ENCODE data around the gene FGF21.

FGF21 gene

DNA sequence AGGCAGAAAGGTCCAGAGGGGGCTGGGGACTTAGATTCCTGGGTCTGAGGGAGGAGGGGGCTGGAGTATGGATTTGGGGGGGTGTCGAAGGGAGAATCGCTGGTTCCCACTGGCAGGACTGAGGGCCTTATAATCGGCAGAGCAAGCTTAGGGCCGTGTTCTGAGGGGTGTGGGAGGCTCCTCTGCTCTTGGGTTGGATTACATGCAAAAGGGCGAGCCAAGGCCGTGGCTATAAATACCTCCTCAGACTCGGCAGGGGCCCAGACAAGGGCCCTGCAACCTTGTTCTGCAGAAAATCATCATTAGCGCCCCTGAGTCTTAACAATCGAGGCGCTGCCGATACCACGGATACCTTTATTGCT, 35.1 kb upstream of the FGF21 start:
- no peak for DNase-seq (ENCODE audit: low read depth)
- TF ChIP-seq CTCF (conservative IDR thresholded peaks at IDR 0.05; ENCODE audit: control insufficient read depth, insufficient read depth, low read depth, low read length): no peak
- peak overlapping the region; percentile 73 for H3K4me3 ChIP-seq (ENCODE audit: control insufficient read depth, low read depth, low read length)

DNA sequence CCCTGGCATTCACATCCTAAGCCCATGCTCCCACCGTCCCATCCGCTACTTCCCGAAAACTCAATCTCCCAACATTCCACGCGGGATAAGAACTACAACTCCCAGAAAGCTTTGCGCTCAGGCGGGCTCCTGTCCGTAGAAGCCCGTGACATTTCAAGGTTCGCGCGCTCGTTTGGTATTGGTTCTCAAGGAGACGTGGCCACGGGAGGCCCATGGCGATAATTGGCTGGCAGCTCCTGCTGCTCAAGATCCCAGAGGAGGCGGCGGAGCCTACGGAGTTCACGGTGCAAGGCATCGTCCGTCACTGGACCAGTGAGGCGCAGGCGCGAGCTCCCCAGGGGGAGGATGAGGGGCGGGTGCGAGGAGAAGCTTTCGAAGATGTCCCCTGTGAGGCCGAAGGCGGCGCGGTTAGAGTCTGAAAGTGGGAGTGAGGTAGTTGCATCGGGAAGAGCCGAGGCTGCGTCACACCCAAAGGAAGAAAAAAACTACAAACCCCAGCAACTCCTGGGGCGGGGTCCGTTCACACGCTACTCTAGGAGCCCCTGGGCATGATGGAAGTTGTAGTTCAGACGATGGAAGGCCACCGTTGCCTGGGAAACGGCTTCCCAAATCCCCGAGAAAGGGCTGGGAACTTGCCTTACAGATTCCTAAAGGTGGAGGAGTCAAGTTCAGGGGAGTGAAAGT, 34.6 kb upstream of the FGF21 start:
- no peak for TF ChIP-seq CTCF (conservative IDR thresholded peaks at IDR 0.05; ENCODE audit: control insufficient read depth, insufficient read depth, low read depth, low read length)
- H3K4me3 ChIP-seq (ENCODE audit: control insufficient read depth, low read depth, low read length): peak overlapping the region; percentile 73
- peak; percentile 99 for DNase-seq (ENCODE audit: low read depth)

- no peak for TF ChIP-seq CTCF (conservative IDR thresholded peaks at IDR 0.05; ENCODE audit: control insufficient read depth, insufficient read depth, low read depth, low read length)
- no peak for DNase-seq (ENCODE audit: low read depth)
- no peak overlapping the region for H3K4me3 ChIP-seq (ENCODE audit: control insufficient read depth, low read depth, low read length)
Observed at GRCh38 chr19:48722196-48722708, 33.1 kb upstream of the FGF21 start.

DNA sequence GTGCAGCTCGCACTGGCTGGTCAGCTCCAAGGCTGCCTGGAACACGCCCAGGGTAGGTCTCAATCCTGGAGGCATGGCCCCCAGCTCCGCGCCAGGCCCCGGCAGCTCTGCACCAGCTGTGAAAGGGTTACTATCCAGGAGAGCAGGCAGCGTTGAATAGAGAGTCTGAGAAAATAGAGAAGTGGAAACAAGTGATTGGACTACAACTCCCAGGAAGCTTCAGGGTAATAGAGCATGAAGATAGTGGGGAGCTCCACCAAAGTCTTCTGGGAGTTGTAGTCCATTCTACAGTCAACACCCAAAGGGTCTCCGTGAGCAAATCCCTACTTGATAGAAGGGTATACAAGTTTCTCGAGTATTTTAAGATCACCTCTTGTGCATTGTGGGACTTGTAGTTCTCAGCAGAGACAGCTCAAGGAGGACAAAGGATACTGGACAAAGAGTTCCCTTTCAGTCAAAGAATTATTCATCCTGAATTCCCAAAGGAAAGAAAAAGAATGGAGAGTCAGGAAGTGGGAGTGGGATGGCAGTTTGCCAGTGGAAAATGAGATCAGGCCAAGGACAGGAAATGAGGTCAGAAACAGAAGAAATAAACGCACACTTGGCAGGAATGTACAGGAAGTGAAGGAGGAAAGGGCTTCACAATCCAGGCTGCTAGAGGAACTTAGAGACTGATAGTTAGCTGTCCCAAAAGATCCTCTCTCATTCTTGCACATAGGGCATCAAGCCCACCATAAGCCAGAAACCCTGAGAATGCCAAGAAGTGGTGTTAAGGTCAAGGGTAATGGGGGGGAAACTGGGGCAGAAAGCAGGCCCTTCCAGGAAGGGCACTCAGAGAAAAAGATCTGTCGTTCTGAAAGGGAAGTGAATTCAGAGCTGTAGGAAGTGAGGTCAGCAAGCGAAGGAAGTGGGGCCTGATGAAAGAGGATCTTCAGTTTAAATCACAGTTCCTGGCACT, 30.2 kb upstream of the FGF21 start:
- DNase-seq (ENCODE audit: low read depth): peak; percentile 97
- TF ChIP-seq CTCF (conservative IDR thresholded peaks at IDR 0.05; ENCODE audit: control insufficient read depth, insufficient read depth, low read depth, low read length): no peak
- H3K4me3 ChIP-seq (ENCODE audit: control insufficient read depth, low read depth, low read length): no peak overlapping the region

DNA sequence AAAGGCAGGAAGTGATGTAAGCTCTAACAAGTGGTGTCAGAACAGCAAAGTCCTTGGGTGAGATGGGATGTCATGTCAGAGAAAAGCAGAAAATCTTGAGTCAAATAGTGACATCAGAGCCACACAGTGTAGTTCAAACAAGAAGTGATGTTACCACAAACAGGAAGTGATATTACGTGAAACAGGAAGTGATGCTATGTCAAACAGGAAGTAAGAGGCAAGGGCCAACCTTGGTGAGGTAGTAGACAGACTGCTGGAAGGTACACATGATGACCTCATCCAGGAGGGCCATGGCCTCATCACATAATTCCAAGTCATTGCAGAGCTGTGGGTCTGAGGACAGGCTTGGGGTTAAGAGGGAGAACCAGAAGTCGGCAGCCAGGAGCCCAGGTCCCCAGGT, 28.8 kb upstream of the FGF21 start:
- DNase-seq (ENCODE audit: low read depth): no peak
- TF ChIP-seq CTCF (conservative IDR thresholded peaks at IDR 0.05; ENCODE audit: control insufficient read depth, insufficient read depth, low read depth, low read length): no peak
- no peak overlapping the region for H3K4me3 ChIP-seq (ENCODE audit: control insufficient read depth, low read depth, low read length)

GRCh38 chr19:48728911-48729664, 26.2 kb upstream of the FGF21 start:
- H3K4me3 ChIP-seq (ENCODE audit: control insufficient read depth, low read depth, low read length): peak overlapping the region; percentile 24
- DNase-seq (ENCODE audit: low read depth): peak; percentile 48
- TF ChIP-seq CTCF (conservative IDR thresholded peaks at IDR 0.05; ENCODE audit: control insufficient read depth, insufficient read depth, low read depth, low read length): no peak

Measured in fibroblast of mammary gland (primary cell).